HEK293 (cell line): Measurements from ENCODE around the gene TNFRSF17.

ENCODE experiments used
- CTCF ChIA-PET: fragments of 350-600 bp; formaldehyde crosslinking; extraction: SDS; loops from one replicate; lab custom pipeline; 2021; ENCODE audit warnings: antibody characterized with exemption; lab: Yijun Ruan, JAX
- POLR2A ChIA-PET: fragments of 300-600 bp; formaldehyde crosslinking; extraction: SDS; loops from one replicate; lab custom pipeline; 2020; ENCODE audit warnings: antibody characterized with exemption, inconsistent platforms; lab: Yijun Ruan, JAX
- H3K27ac ChIP-seq: fragments of 200-500 bp; sonication (Bioruptor generic); 2 replicates; pipeline ENCODE4 v1.5.1; 2014; ENCODE audit warnings: low read depth, low read length, control low read depth, inconsistent platforms; ENCODE audit errors: extremely low read depth
- H3K36me3 ChIP-seq, 2 experiments: fragments of 200-500 bp in 1 of 2; sonication (Bioruptor generic) in 1 of 2; 1 replicate in 1 of 2; 2 replicates in 1 of 2; pipeline ENCODE4 v1.5.1; 2014 to 2017; ENCODE audit warnings: inconsistent platforms in 2 of 2, low read length in 2 of 2; ENCODE audit not compliant: control insufficient read depth in 2 of 2, insufficient read depth in 1 of 2
- H3K4me1 ChIP-seq: fragments of 200-500 bp; sonication (Bioruptor generic); 2 replicates; pipeline ENCODE4 v1.5.1; 2014; ENCODE audit warnings: mild to moderate bottlenecking, low read length, inconsistent platforms; ENCODE audit not compliant: control insufficient read depth, insufficient read depth
- H3K4me3 ChIP-seq: 2 replicates; pipeline ENCODE4 v1.5.1; 2011; ENCODE audit warnings: low read depth, mild to moderate bottlenecking, control low read depth, low read length, moderate library complexity
- H3K9me3 ChIP-seq: fragments of 200-500 bp; sonication (Bioruptor generic); 2 replicates; pipeline ENCODE4 v1.5.1; 2014; ENCODE audit warnings: low read depth, low read length, inconsistent platforms; ENCODE audit not compliant: control insufficient read depth, insufficient read depth
- PRDM10 ChIP-seq: fragments of 450-650 bp; formaldehyde crosslinking; IDR thresholded peaks from 2 replicates; pipeline ENCODE4 v1.5.1; 2016; ENCODE audit warnings: missing biosample characterization, missing genetic modification characterization
- SCRT2 ChIP-seq: fragments of 450-650 bp; formaldehyde crosslinking; IDR thresholded peaks from 2 replicates; pipeline ENCODE4 v1.5.1; 2016; ENCODE audit warnings: missing biosample characterization, missing genetic modification characterization
- SP7 ChIP-seq: fragments of 450-650 bp; formaldehyde crosslinking; IDR thresholded peaks from 2 replicates; pipeline ENCODE4 v1.5.1; 2016; ENCODE audit warnings: missing biosample characterization, missing genetic modification characterization
- YY2 ChIP-seq: fragments of 450-650 bp; formaldehyde crosslinking; IDR thresholded peaks from 2 replicates; pipeline ENCODE4 v1.5.1; 2016; ENCODE audit warnings: missing biosample characterization, missing genetic modification characterization
- ZFHX2 ChIP-seq: fragments of 450-650 bp; formaldehyde crosslinking; conservative IDR thresholded peaks from 2 replicates; pipeline ENCODE4 v1.5.1; 2016; ENCODE audit warnings: missing biosample characterization, missing genetic modification characterization
- ZIC2 ChIP-seq: fragments of 450-650 bp; formaldehyde crosslinking; IDR thresholded peaks from 2 replicates; pipeline ENCODE4 v1.5.1; 2016; ENCODE audit warnings: missing biosample characterization, missing genetic modification characterization
- ZNF114 ChIP-seq: fragments of 450-650 bp; formaldehyde crosslinking; IDR thresholded peaks from 2 replicates; pipeline ENCODE4 v1.5.0; 2017; ENCODE audit warnings: missing biosample characterization, missing genetic modification characterization
- ZNF394 ChIP-seq: fragments of 450-650 bp; formaldehyde crosslinking; IDR thresholded peaks from 2 replicates; pipeline ENCODE4 v1.5.1; 2016; ENCODE audit warnings: missing biosample characterization, missing genetic modification characterization, mild to moderate bottlenecking, moderate library complexity, borderline replicate concordance
- ZNF426 ChIP-seq: fragments of 450-650 bp; formaldehyde crosslinking; IDR thresholded peaks from 2 replicates; pipeline ENCODE4 v1.5.1; 2017; ENCODE audit warnings: missing biosample characterization, missing genetic modification characterization, mild to moderate bottlenecking, inconsistent platforms, moderate library complexity
- ZNF518A ChIP-seq: fragments of 450-650 bp; formaldehyde crosslinking; conservative IDR thresholded peaks from 2 replicates; pipeline ENCODE4 v1.5.1; 2016; ENCODE audit warnings: low read depth, missing biosample characterization, missing genetic modification characterization
- ZNF555 ChIP-seq: fragments of 450-650 bp; formaldehyde crosslinking; conservative IDR thresholded peaks from 2 replicates; pipeline ENCODE4 v1.5.1; 2017; ENCODE audit warnings: missing biosample characterization, mild to moderate bottlenecking, missing genetic modification characterization, inconsistent platforms
- ZNF623 ChIP-seq: fragments of 450-650 bp; formaldehyde crosslinking; IDR thresholded peaks from 2 replicates; pipeline ENCODE4 v1.5.1; 2016; ENCODE audit warnings: missing biosample characterization, missing genetic modification characterization

TNFRSF17 gene

GRCh38 chr16:11992008-11992584 lies 27.1 kb downstream of the TNFRSF17 start:
- Histone ChIP-seq H3K4me1 (no peaks in the 10 kb centered on the region), H3K4me3 (no peak overlapping the region), H3K36me3 (no peaks in the 10 kb centered on the region), H3K27ac (no peak overlapping the region), H3K9me3 (no peaks in the 10 kb centered on the region)
- ChIA-PET POLR2A (interaction anchor here (0.6 kb wide), 1 partner anchor 150 kb away, joined by 3 read pairs; no protein-coding TSS in a partner anchor), CTCF (interaction anchor here (1.9 kb wide), 1 partner anchor 76 kb away, joined by 6 read pairs; no protein-coding TSS in a partner anchor)
- TF ChIP-seq ZIC2: no peak
- TF ChIP-seq ZFHX2: no peak
- TF ChIP-seq ZNF114 (tag by site-specific recombination): no peak
- no peak for TF ChIP-seq SP7
- no peak for TF ChIP-seq PRDM10 (tag by site-specific recombination)
- TF ChIP-seq SCRT2 (tag by site-specific recombination): peak; percentile 77

DNA sequence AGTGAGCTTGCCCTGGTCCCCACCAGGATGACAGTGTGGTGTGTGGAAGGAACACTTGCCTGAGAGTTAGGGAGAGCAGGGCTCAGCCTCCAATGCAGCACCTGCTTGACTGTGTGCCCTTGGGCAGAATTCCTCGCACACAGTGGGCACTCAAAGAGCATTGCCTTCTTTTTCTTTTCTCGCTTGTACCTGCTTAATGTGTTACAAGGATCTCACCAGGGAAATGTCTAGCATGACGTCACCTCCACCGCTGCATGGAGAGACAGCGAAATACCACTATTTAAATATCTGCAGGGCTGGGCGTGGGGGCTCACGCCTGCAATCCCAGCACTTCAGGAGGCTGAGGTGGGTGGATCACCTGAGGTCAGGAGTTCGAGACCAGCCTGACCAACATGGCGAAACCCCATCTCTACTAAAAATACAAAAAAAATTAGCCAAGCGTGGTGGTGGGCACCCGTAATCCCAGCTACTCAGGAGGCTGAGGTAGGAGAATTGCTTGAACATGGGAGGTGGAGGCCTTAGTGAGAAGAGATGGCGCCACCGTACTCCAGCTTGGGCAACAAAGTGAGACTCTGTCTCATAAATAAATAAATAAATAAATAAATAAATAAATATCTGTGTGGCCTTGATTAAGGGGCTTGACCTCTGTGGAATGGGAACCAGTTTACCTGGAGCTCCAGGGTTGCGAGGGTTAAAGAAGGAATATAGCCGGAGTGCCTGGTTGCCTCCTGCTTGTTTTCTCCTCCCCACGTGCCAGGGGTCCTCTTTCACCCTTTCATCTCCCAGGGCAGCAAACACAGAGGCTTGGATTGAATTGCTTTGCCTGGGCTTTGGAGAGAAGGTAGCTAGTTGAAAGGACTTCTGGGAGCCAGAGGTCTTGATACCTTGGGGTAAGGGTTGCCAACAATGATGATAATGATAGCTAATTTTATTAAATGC lies 27.8 kb downstream of the TNFRSF17 start:
- Histone ChIP-seq H3K4me1 (no peaks in the 10 kb centered on the region), H3K4me3 (no peak overlapping the region), H3K9me3 (no peaks in the 10 kb centered on the region), H3K27ac (no peak overlapping the region), H3K36me3 (no peaks in the 10 kb centered on the region)
- ChIA-PET POLR2A (interaction anchor here (1.9 kb wide), 1 partner anchor 16 kb away, joined by 7 read pairs; the partner anchor contains the start of gene SNX29), CTCF (interaction anchor here (1.9 kb wide), 1 partner anchor 75 kb away, joined by 6 read pairs; no protein-coding TSS in a partner anchor)
- TF ChIP-seq ZNF623 (tag by site-specific recombination) (peak; percentile 31; the same call in 1 of the 2 replicates), YY2 (tag by site-specific recombination) (no peak), ZNF518A (tag by site-specific recombination) (peak; percentile 64), ZNF555 (tag by site-specific recombination) (peak; percentile 14; the same call in 1 of the 2 replicates), ZNF394 (peak; percentile 55; the same call in 1 of the 2 replicates), ZNF426 (peak; percentile 47)
